ENCODE results near the gene CPNE2.

DNA sequence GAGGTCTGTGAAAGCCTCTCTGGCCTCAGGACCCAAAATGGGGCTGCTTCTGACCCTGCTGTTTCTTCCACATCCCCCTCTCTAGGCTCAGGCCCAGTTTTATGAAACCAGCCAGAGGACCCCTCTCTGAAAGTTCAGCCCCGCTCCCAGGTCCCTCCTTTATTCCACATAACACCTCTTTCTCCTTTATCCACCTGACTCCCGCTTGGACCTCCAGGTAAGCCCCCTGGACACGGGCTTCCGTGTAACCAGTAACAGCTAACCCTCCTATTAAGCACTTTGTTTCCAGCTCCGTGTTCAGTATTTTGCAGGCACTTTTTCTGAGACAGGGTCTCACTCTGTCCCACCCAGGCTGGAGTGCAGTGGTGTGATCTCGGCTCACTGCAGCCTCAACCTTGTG lies 56.1 kb downstream of the CPNE2 start:
- no peak for TF ChIP-seq POLR2A (IDR thresholded peaks at IDR 0.05)
- TF ChIP-seq, protein P1, sequence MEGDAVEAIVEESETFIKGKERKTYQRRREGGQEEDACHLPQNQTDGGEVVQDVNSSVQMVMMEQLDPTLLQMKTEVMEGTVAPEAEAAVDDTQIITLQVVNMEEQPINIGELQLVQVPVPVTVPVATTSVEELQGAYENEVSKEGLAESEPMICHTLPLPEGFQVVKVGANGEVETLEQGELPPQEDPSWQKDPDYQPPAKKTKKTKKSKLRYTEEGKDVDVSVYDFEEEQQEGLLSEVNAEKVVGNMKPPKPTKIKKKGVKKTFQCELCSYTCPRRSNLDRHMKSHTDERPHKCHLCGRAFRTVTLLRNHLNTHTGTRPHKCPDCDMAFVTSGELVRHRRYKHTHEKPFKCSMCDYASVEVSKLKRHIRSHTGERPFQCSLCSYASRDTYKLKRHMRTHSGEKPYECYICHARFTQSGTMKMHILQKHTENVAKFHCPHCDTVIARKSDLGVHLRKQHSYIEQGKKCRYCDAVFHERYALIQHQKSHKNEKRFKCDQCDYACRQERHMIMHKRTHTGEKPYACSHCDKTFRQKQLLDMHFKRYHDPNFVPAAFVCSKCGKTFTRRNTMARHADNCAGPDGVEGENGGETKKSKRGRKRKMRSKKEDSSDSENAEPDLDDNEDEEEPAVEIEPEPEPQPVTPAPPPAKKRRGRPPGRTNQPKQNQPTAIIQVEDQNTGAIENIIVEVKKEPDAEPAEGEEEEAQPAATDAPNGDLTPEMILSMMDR (IDR thresholded peaks at IDR 0.05), result no peak

Data from lower leg skin (tissue), 3 donors.